HTR-8/SVneo (cell line): Measurements from ENCODE around the gene INSR.
A peak's percentile ranks its signal among the peaks of the same experiment; 100 is the strongest.
"Not testable (repeated sequence)": the region's sequence is repeated elsewhere in the genome, so short reads cannot be mapped to it uniquely, and the experiment has no call there.

ENCODE experiments used
- DNase-seq: peaks from one replicate; pipeline ENCODE4 v3.0.0; 2011; ENCODE audit warnings: low spot score, mixed read lengths; ENCODE audit not compliant: insufficient read length
- FAIRE-seq: peaks from 2 replicates; lab custom pipeline; 2011; peaks lifted over from hg19 to GRCh38; lab: Jason Lieb, UNC

Gene INSR

GRCh38 chr19:7293762-7294557, at the start of gene INSR:
INSR (minus strand) TSS chr19:7294414; CDS start chr19:7293891, 523 bp downstream.
- DNase-seq (peak; percentile 97), FAIRE-seq (peak; percentile 28)

GRCh38 chr19:7342143-7342542, 47.9 kb upstream of the INSR start:
- FAIRE-seq (no peak), DNase-seq (no peak)

GRCh38 chr19:7340959-7341837, 47.0 kb upstream of the INSR start:
- DNase-seq, result peak; percentile 69
- FAIRE-seq, result no peak

GRCh38 chr19:7337380-7338194, 43.4 kb upstream of the INSR start:
- FAIRE-seq (no peak), DNase-seq (no peak)

GRCh38 chr19:7336321-7336973, 42.2 kb upstream of the INSR start:
- FAIRE-seq (no peak), DNase-seq (no peak)

- FAIRE-seq (no peak), DNase-seq (no peak)
Measured at GRCh38 chr19:7333198-7334118, 39.2 kb upstream of the INSR start.

- FAIRE-seq (no peak), DNase-seq (no peak)
Measured at GRCh38 chr19:7331446-7331845, 37.2 kb upstream of the INSR start.

- FAIRE-seq, result no peak
- no peak for DNase-seq
Measured at GRCh38 chr19:7328647-7329046, 34.4 kb upstream of the INSR start.

GRCh38 chr19:7327802-7328201, 33.6 kb upstream of the INSR start:
- no peak for FAIRE-seq
- no peak for DNase-seq

- no peak for DNase-seq
- FAIRE-seq, result no peak
Measured at GRCh38 chr19:7326105-7326877, 32.1 kb upstream of the INSR start.

- FAIRE-seq, result no peak
Measured at GRCh38 chr19:7318176-7318575, 24.0 kb upstream of the INSR start.

GRCh38 chr19:7312816-7313215, 18.6 kb upstream of the INSR start:
- no peak for DNase-seq
- FAIRE-seq, result no peak

More at GRCh38 chr19:7318176-7318575, 24.0 kb upstream of the INSR start:
- DNase-seq, result no peak

- FAIRE-seq (no peak), DNase-seq (no peak)
Measured at GRCh38 chr19:7311911-7312310, 17.7 kb upstream of the INSR start.

GRCh38 chr19:7308327-7308726, 14.1 kb upstream of the INSR start:
- FAIRE-seq, DNase-seq: not testable (repeated sequence)

- FAIRE-seq, result no peak
- DNase-seq, result no peak
Measured at GRCh38 chr19:7307590-7308218, 13.5 kb upstream of the INSR start.

GRCh38 chr19:7304200-7304599, 10.0 kb upstream of the INSR start:
- no peak for DNase-seq
- FAIRE-seq, result no peak

- no peak for FAIRE-seq
- no peak for DNase-seq
Measured at GRCh38 chr19:7303470-7303869, 9.3 kb upstream of the INSR start.

GRCh38 chr19:7301525-7301924, 7.3 kb upstream of the INSR start:
- no peak for FAIRE-seq
- no peak for DNase-seq
